WI38 (cell line): ENCODE results near the gene SMARCE1.

Source experiments
- H3K4me3 ChIP-seq: 2 replicates; pipeline ENCODE4 v1.5.1; 2011; ENCODE audit warnings: low read depth, mild to moderate bottlenecking, control low read depth, low read length
- CTCF ChIP-seq: IDR thresholded peaks from 2 replicates; pipeline ENCODE4 v1.5.1; 2012; ENCODE audit warnings: low read depth, mild to moderate bottlenecking, control low read depth, low read length

Gene SMARCE1

GRCh38 chr17:40611840-40612474 lies 35.7 kb downstream of the SMARCE1 start:
- no peak overlapping the region for H3K4me3 ChIP-seq
- TF ChIP-seq CTCF: no peak

DNA sequence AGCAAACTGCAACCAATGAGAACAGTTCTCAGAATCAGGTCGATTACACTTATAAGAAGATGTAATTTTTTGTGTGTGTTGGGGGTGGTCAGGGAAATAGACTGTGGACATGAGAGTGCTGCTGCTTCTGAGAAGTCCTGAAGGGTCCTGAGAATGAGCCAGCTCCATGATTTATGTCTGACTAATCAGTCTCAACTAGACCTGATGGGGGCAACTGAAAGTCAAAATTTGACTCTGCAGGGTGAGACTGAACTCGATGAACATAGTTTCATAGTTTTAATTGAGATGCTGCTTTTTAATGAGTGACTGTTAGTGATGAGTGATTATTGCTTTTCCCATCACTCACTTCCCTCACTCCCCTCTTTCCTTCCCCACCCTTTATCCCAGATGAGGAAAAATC lies 37.3 kb downstream of the SMARCE1 start:
- no peak overlapping the region for H3K4me3 ChIP-seq
- TF ChIP-seq CTCF: no peak

DNA sequence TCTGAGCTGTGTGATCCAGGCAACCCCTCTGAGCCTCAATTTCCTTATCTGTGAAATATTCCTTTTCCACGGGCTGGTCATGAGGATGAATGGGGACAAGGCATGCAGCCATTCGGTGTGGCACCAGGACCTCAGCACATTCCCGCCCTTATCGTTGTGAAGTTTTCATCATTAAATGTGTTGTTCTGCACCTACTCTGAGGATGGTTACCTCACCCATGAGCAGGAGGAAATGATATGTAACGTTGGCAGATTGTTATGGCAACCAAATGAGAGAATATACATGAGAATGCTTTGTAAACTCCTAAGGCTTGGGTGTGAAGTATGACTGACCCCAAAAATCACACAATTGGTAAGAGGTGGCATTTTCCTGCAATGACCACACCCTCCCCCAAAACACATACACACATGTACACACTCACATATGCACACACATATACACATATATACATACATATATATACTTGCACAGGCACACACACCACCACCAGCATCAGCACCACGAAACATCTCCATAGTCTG lies 39.5 kb downstream of the SMARCE1 start:
- no peak overlapping the region for H3K4me3 ChIP-seq
- TF ChIP-seq CTCF: no peak

- no peak overlapping the region for H3K4me3 ChIP-seq
- no peak for TF ChIP-seq CTCF
Observed at GRCh38 chr17:40607641-40608040, 40.0 kb downstream of the SMARCE1 start.

- no peak overlapping the region for H3K4me3 ChIP-seq
- no peak for TF ChIP-seq CTCF
Observed at GRCh38 chr17:40606548-40607353, 40.9 kb downstream of the SMARCE1 start.

DNA sequence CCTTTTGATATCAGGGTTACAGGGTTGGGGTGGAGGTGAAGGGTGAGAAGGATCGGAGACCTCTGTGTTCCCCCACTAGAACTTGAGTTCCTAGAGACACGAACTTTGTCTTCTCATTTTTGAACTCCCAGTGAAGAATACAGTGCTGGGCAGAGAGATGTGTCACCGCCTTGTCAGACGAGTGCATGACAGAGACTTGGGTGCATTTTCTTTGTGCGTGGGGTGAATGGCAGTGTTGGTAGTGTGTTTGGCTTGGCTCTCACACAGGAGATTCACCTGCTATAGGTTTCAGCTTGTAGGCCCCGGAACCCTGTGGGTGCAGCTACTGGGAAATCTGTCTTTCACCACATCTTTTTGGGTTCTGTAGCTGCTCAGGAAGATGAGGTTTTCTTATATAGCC lies 42.3 kb downstream of the SMARCE1 start:
- no peak for TF ChIP-seq CTCF
- H3K4me3 ChIP-seq: no peak overlapping the region
